AG09319 (cell line): ENCODE measurements around the gene SMC1B.
"Not testable (repeated sequence)": the region's sequence is repeated elsewhere in the genome, so short reads cannot be mapped to it uniquely, and the experiment has no call there.

ENCODE experiments used
- DNase-seq: peaks from one replicate; pipeline ENCODE4 v3.0.0-alpha.2; 2010; ENCODE audit warnings: low read depth; ENCODE audit errors: extremely low read depth
- CTCF ChIP-seq: IDR thresholded peaks from 2 replicates; pipeline ENCODE4 v1.5.1; 2011; ENCODE audit warnings: low read depth, mild to moderate bottlenecking, inconsistent platforms, low read length, moderate library complexity

Gene SMC1B

GRCh38 chr22:45305456-45306075, 107.8 kb downstream of the SMC1B start:
- DNase-seq: no peak
- no peak for TF ChIP-seq CTCF

- TF ChIP-seq CTCF: no peak
- DNase-seq: no peak
Measured at GRCh38 chr22:45304971-45305370, 108.4 kb downstream of the SMC1B start.

GRCh38 chr22:45303181-45303580, 110.2 kb downstream of the SMC1B start:
- DNase-seq: no peak
- TF ChIP-seq CTCF: no peak

GRCh38 chr22:45302751-45303150, 110.6 kb downstream of the SMC1B start:
- no peak for DNase-seq
- TF ChIP-seq CTCF: no peak

GRCh38 chr22:45298934-45299505, 114.4 kb downstream of the SMC1B start:
- no peak for TF ChIP-seq CTCF
- DNase-seq: no peak

GRCh38 chr22:45296628-45297297, 116.6 kb downstream of the SMC1B start:
- no peak for TF ChIP-seq CTCF
- no peak for DNase-seq

GRCh38 chr22:45295492-45295891, 117.9 kb downstream of the SMC1B start:
- no peak for TF ChIP-seq CTCF

GRCh38 chr22:45295004-45295403, 118.4 kb downstream of the SMC1B start:
- DNase-seq: not testable (repeated sequence)

More at GRCh38 chr22:45295492-45295891, 117.9 kb downstream of the SMC1B start:
- no peak for DNase-seq
